Activated CD8-positive, alpha-beta memory T cell treated with anti-CD3 and anti-CD28 coated beads for 24 hours (primary cell): Measurements from ENCODE around the gene CD84.
"Not testable (repeated sequence)": the region's sequence is repeated elsewhere in the genome, so short reads cannot be mapped to it uniquely, and the experiment has no call there.

Source experiments
- DNase-seq: peaks from one replicate; pipeline ENCODE4 v3.0.0-alpha.2; 2020

Gene CD84, protein sequence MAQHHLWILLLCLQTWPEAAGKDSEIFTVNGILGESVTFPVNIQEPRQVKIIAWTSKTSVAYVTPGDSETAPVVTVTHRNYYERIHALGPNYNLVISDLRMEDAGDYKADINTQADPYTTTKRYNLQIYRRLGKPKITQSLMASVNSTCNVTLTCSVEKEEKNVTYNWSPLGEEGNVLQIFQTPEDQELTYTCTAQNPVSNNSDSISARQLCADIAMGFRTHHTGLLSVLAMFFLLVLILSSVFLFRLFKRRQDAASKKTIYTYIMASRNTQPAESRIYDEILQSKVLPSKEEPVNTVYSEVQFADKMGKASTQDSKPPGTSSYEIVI

GRCh38 chr1:160579216-160579701 lies at the start of gene CD84:
Gene CD84 (minus strand): TSS chr1:160579496. CDS start chr1:160579437, 59 bp downstream.
- DNase-seq: peak; percentile 62

DNA sequence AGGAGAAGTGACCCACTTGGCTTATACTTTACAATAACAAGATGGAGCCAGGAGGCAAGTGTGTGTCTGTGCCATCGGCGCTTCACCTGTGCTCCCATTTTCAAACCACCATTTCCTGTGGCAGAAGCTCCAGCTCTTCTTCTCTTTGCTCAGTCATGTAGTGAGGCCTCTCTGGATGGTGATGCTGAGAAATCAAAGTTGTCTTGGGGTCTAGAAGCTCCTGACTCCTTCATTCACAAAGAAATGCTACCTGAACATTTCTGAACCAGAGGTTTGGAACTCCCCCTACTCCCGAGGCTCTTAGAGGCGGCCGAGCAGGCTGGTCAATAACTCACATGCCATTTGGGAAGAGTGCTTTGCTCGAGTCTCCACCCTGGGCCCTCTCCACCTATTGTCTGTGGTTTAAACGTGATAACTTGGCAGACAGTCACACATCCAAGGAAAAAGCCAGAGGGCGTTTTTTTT lies 49.5 kb upstream of the CD84 start:
- no peak for DNase-seq

GRCh38 chr1:160627677-160628289 lies 48.5 kb upstream of the CD84 start:
- not testable (repeated sequence) for DNase-seq

DNA sequence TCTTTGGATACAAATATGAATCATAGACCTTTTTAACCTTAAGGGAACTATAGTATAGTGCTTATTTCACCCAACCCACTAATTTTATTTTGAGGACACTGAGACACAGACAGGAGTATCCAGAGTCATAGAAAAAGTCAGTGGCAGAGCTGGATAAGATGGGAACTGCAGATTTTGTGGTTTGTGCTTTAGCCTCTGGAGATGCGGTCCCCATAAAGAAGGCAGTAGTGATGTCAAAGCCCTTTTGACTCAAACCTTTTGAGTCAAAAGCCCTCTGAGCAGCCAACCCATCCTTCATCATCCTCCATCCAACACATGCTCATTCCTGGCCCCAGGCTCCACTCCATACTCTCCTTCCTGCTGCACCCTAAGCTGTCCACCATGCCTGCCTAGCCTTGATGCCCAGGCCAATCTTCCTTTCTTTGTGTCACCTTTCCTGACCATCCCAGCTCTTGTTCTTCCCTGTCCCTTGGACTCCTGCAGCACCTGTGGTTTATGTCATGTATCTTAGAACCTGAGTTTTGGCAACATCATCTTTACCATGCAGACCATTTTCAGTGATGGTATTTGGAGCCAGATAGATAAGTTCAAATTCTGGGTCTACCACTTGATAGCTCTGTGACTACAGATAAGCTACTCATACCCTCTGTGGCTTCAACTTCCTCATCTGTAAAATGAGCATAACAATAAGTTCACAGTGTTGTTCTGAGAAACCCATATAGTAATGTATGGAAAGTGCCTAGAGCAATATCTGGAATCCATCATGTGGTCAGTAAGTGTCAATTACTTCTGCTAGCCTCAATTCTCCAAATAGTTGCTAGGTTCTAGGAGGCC lies 47.4 kb upstream of the CD84 start:
- DNase-seq: no peak

DNA sequence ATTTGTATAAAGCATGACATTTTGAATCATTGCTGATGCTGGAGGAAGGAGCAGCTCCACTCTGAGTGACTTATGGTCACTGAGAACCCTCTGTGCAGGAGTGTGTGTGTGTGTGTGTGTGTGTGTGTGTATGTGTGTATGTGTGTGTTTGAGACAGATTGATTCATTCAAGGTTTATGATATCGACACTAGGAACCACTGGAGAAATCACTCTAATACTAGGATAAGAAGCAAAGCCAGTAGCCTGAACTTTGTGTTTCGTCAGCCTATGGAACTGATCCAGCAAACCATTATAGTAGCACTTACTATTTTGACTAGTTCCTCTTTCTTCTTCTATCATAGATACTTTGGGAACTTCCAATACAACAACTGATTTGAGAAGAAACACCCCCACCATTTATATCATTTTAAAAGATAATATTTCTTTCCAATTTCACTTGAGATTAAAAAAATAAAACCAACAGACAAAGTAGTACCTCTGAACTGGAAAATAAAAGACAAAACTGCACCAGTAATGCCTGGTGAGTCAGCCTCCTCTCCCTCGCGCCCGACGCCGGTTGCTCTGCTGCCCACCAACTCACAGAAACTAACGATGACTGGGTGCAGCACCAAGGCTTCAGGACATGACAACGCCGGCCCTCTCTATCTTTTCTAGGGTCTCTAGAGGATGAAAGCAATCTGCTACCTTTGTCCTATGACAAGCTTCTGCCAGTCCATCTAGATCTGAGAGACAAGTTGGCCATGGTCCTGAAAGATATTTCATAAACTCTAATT lies 46.6 kb upstream of the CD84 start:
- DNase-seq: no peak

DNA sequence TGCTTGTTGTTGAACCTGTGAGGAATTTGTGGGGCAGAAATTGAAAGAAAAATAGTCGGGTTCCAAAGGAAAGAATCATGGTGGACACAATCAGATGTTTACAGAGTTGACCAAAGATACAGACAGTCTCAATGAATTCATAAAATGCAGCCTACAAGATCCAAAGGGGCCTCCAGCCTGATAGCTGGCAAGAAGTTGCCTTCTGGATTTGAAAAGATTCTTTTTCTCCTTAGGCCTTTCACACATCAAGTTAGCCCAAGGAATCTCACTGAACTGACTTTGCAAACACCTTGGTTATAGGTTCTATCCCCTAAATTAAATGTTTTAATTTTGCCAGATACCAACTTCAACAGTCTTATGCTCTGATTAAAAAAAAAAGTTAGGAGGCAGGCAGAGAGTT lies 46.0 kb upstream of the CD84 start:
- no peak for DNase-seq

- no peak for DNase-seq
These were observed 45.2 kb upstream of the CD84 start for GRCh38 chr1:160624464-160624863.

DNA sequence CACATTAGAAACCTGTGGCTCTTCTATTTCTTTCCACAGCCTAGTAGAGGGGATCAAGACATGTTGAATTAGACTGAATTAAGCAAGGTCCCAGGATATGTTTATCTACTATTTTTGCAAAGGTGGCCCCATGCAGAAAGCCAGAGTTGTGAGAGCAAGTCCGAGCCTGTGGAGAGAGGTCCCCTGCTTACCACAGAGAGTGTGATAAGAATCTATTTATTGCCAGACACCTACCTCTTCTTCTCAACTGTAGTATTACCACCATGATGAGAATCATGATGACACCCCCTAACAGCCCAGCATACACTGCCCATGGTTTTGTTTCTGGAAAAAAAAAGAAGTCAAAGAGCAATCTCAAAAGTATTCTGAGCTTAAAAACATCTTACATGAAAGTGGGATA lies 44.6 kb upstream of the CD84 start:
- no peak for DNase-seq

DNA sequence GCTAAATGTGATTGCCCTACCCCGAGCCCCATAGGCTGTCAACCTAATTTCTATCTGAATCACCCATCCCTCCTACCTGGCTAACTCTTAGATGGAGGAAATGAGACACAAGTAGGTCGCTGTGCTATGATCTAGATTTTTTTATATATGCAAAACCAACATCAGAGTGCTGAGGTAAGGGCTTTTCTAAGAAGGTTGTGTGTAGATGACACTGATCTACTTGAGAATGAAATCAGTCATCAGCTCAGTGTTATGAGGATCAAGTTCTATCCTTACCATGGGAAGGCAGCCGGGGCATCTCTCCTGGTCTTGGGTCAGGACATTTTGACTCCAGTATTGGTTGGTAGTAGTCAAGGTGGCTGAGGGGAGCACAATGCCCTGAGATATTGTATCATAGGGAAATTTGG lies 43.9 kb upstream of the CD84 start:
- no peak for DNase-seq

- DNase-seq: no peak
These were observed 43.4 kb upstream of the CD84 start for GRCh38 chr1:160622501-160623226.

- DNase-seq: no peak
These were observed 42.5 kb upstream of the CD84 start for GRCh38 chr1:160621633-160622413.

DNA sequence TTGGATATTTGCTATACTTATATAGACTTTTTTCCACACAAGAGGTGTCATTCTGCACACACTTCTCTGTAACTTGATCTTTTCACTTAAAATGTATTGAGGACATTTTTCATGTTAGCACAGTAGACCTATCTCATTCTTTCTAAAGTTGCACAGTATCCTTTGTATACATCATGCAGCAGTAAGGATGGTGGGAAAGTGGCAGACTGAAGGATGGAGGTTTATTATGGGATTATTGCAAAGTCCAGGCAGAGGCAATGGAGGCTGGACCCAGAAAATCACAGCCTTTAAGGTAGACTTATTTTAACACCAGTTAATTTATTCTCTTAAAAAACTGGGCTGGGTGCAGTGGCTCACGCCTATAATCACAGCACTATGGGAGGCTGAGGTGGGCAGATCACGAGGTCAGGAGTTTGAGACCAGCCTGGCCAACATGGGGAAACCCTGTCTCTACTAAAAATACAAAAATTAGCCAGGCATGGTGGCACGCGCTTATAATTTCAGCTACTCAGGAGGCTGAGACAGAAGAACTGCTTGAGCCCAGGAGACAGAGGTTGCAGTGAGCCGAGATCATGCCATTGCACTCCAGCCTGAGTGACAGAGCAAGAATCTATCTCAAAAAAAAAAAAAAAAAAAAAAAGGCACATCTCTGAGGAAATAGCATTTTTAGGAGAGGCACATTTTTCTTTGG lies 41.8 kb upstream of the CD84 start:
- no peak for DNase-seq

DNA sequence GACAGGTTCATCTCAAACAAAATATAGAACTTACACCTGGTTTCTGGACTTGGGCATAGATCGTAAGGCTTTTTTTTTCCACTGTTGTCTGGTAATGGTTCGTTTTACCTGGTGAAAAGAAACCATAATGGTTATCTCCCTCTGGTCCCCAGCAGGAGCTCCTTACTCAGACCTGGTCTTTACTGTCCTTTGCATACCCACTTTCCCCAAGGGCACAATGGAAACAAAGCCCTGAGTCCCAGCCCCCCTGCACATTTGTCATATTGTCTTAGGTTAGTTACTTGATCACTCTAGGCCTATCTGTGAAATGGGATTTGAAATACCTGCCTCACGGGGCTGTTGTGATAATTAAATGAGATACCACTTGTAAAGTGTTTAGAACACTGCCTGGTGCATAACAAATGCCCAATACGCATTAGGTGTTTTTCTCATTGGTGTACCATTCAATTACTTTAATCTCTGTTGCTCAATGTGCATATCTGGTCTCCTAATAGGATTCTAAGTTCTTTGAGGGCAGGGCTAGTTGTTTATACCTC lies 40.5 kb upstream of the CD84 start:
- DNase-seq: no peak

- DNase-seq: no peak
These were observed 39.5 kb upstream of the CD84 start for GRCh38 chr1:160618763-160619274.

DNA sequence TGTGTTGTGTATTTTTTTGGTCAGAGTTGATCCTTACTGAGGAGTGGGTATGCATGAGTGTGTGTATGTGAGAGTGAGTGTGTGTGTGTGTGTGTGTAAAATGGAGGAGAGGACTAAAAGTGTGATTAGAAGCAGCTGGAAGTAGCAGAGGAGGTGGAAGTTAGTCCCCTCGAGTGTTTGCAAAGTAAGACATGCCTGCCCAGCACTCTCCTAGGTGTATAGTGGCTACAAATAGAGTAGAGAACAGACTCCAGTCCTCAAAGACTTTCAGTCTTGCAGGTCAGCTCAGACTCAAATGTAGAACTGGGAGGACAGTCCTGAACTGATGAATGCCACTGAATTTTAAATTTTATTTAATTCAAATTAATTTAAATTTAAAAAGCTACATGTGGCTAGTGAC lies 39.0 kb upstream of the CD84 start:
- DNase-seq: no peak

DNA sequence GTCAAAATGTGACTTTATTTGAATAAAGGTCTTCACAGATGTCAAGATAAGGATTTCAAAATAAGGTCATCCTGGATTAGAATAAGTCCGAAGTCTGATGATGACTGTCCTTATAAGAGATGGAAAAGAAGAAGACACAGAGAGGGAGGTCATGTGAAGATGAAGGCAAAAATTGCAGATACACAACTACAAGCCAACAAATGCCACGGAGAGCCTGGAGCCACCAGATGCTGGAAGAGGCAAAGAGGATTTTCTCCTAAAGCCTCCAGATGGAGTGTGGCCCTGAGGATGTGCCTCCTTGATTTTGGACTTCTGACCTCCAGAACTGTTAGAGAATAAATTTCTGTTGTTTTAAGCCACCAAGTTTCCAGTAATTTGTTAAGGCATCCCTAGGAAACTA lies 36.4 kb upstream of the CD84 start:
- no peak for DNase-seq

GRCh38 chr1:160614410-160614809 lies 35.1 kb upstream of the CD84 start:
- DNase-seq: no peak

DNA sequence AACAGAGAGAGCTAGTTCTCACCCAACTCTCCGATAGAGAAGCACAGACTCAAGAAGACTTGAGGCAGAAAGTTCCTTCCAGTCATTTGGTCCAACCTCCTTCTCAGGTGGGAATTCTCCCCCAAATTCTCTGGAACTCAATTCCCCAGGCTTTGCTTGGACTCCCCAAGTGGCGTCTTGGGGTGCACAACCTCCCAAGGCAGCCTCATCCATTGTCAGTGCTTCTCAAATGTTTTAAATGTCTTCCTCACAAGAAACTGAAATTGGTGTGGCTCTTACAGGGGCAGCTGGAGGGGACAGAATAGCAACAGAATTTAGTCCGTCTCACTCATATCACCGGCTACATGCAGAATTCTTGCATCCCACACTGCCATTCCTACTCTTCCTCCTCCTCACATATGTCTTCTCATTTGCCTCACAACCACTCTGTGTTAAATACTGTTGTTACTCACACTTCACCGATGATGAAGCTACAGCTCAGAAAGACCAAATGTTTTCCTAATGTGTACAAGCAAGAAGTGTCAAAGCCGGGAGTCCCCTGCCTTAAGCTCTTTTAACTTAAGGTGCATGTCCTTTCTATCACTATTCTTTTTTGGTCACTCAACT lies 33.4 kb upstream of the CD84 start:
- DNase-seq: no peak

DNA sequence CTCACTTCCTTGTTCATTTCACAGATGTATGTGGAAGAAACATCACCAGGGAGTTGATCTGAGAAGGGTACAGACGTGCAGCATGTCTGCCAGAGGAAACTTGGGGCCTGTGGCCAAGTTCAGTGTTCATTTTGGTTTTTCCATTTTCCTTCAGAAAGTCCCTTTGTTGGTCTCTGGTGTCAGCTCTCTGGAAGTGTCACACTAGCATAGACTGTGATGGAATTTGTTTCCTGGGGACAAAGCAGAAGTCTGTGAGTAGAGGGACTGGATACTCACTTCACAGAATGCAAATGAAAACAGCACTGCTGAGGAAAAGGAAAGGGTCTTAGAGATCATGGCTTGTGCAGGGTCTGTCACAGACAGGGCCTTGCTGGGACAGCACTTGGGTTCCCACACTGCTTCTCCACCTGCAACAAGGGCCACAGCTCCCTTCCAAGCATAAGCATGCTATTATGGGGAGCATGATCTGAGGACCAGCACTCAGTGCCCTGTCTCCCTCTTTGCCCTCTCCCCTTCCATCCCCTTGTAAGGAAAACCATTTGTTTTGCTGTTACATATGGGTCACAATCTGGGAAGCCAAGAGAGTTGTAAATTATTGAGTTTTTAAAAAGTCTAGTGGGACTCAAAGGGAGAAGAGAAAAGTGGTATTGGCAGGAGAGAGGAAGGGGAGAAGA lies 31.4 kb upstream of the CD84 start:
- no peak for DNase-seq
